Gastrocnemius medialis (tissue), 4 donors: ENCODE measurements around the gene SNX14.

Experiments
- CTCF ChIP-seq, 5 experiments: fragments of 450-650 bp in 3 of 5; fragments of 200-600 bp in 2 of 5; sonication (generic) in 2 of 5; IDR thresholded peaks in 4 of 5; conservative IDR thresholded peaks in 1 of 5; 1 replicate in 4 of 5; 2 replicates in 1 of 5; pipeline ENCODE4 v1.5.1; 2016 to 2019; ENCODE audit warnings: antibody characterized with exemption in 5 of 5, mild to moderate bottlenecking in 3 of 5, moderate library complexity in 3 of 5
- POLR2A ChIP-seq, 2 donors: fragments of 450-650 bp; IDR thresholded peaks; one replicate each; pipeline ENCODE4 v1.6.1; 2017; ENCODE audit warnings: antibody characterized with exemption in 2 of 2, mild to moderate bottlenecking in 2 of 2, moderate library complexity in 2 of 2

GRCh38 chr6:85482206-85482904 lies 111.3 kb downstream of the SNX14 start:
- no peak for TF ChIP-seq POLR2A (IDR thresholded peaks at IDR 0.05)
- no peak for TF ChIP-seq CTCF (IDR thresholded peaks at IDR 0.05 in 4 of 5, conservative IDR thresholded peaks at IDR 0.05 in 1 of 5)
